OCI-M2 (cell line): Measurements from ENCODE around the gene SHD.
A peak's percentile ranks its signal among the peaks of the same experiment; 100 is the strongest.
"Not testable (repeated sequence)": the region's sequence is repeated elsewhere in the genome, so short reads cannot be mapped to it uniquely, and the experiment has no call there.

Experiments
- DNase-seq: peaks from one replicate; lab custom pipeline; 2025; ENCODE audit not compliant: unreplicated experiment; lab: John Stamatoyannopoulos, UW

SHD gene, protein sequence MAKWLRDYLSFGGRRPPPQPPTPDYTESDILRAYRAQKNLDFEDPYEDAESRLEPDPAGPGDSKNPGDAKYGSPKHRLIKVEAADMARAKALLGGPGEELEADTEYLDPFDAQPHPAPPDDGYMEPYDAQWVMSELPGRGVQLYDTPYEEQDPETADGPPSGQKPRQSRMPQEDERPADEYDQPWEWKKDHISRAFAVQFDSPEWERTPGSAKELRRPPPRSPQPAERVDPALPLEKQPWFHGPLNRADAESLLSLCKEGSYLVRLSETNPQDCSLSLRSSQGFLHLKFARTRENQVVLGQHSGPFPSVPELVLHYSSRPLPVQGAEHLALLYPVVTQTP

GRCh38 chr19:4278419-4279266, at the start of gene SHD:
SHD (plus strand) TSS chr19:4279266; CDS start chr19:4280064, 798 bp downstream.
- no peak for DNase-seq

- not testable (repeated sequence) for DNase-seq
These were observed 48.8 kb upstream of the SHD start for GRCh38 chr19:4230237-4230636.

DNA sequence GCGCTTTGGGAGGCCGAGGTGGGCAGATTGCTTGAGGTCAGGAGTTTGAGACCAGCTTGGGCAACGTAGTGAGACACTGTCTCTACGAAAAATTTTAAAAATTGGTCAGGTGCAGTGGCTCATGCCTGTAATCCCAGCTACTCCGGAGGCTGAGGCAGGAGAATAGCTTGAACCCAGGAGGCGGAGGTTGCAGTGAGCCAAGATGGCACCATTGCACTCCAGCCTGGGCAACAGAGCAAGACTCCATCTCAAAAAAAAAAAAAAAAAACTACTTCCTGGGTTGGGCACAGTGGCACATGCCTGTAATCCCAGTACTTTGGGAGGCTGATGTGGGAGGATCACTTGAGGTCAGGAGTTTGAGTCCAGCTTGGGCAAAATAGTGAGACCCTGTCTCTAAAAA, 47.5 kb upstream of the SHD start:
- DNase-seq: not testable (repeated sequence)

- not testable (repeated sequence) for DNase-seq
These were observed 46.9 kb upstream of the SHD start for GRCh38 chr19:4232139-4232538.

GRCh38 chr19:4232614-4233281, 46.3 kb upstream of the SHD start:
- DNase-seq: no peak

GRCh38 chr19:4233282-4233853, 45.7 kb upstream of the SHD start:
- DNase-seq: no peak

- DNase-seq: no peak
These were observed 44.8 kb upstream of the SHD start for GRCh38 chr19:4234142-4234861.

- no peak for DNase-seq
These were observed 44.2 kb upstream of the SHD start for GRCh38 chr19:4234862-4235201.

DNA sequence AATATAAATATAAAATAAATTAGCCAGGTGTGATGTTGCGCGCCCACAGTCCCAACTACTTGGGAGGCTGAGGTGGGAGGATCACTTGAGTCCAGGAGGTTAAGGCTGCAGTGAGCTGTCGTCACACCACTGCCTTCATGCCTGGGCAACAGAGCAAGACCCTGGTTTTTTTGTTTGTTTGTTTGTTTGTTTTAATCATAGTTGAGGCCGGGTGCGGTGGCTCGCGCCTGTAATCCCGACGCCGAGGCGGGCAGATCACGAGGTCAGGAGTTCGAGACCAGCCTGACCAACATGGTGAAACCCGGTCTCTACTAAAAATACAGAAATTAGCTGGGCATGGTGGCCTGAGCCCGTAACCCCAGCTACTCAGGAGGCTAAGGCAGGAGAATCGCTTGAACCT, 41.6 kb upstream of the SHD start:
- DNase-seq: not testable (repeated sequence)

DNA sequence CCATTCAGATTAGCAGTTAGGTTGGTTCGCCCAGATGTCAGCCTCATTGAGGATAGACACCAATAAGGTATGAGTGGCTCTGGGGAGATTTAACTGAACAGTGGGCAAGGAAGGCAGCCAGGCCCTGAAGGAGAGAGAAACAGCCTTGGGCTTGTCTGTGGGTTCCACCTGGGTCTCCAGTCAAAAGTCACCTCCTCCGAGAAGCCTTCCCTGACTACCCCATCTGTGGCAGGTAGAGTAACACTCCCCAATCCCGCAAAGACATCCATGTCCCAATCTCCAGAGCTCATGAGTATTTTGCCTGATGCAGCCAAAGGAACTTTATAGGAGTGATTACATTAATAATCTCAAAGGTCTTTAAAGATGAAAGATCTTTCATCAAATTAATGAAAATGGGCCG, 40.2 kb upstream of the SHD start:
- no peak for DNase-seq

- DNase-seq: no peak
These were observed 37.1 kb upstream of the SHD start for GRCh38 chr19:4241824-4242430.

DNA sequence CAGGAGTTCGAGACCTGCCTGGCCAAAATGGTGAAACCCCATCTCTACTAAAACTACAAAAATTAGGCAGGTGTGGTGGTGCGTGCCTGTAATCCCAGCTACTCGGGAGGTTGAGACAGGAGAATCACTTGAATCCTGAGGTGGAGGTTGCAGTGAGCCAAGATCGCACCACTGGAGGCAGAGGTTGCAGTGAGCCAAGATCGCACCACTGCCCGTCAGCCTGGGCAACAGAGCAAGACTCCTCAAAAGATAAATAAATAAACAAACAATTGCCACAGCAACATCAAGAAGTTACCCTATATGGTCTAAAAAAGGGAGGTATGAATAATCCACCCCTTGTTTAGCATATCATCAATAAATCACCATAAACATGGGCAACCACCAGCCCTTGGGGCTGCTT, 33.1 kb upstream of the SHD start:
- DNase-seq: not testable (repeated sequence)

DNA sequence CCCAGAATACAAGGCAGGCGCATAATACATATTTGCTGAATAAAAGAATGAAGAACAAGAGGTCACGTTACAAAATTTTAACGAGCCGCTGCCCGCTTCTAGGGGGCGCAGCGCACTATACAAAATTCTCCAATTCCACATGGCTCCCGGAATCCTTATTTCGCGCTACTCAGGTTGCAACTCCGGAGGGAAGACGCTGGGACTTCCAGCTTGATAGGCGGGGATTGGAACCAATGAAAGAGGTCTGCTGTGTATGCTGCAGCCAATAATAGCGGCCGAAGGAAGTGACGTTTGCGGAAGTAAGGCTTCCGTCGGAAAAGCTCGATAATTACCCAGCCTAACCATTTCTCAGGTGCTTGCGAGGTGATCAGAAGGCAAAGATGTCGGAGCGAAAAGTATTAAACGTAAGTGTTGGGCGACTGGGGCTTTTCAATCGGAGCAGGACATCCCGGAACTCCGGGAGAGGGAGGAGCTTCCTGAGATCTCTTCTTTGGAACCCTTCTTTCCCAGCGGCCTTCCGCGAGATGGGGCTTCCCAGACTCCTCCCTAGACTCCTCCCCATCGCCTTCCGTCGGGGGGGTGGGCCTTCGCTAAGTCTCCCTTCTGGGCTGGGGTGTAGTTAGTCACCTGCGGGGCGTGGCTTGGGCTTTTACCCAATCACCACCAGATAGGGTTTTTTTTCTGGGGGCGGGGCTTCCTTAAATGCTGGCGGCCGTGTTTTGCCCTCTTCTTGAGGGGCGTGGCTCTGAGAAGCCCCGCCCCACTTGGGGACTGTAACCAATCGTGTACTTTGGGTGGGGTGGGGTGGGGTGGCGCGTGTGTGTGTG, 32.1 kb upstream of the SHD start, which contains the start of gene YJU2:
Gene YJU2 (plus strand): TSS at position 314 of the 827 bp plus-strand sequence. CDS start 67 bp downstream, at position 381.
- peak; percentile 93 for DNase-seq

DNA sequence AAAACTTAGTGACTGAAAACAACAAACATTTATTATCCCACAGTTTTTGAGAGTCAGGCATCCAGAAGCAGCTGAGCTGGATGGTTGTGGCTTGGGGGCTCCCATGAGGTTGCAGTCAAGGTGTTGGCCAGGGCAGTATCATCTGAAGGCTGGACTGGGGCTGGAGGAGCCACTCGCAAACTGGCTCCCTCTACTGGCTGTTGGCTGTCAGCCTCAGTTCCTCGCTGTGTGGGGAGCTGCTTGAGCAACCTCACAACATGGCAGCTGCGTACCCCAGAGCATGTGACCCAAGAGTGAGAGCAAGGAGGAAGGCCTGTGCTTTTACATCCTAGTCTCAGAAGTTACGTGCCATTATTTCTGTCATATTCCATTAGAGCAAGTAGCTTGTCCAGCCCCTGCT, 22.5 kb upstream of the SHD start:
- no peak for DNase-seq

DNA sequence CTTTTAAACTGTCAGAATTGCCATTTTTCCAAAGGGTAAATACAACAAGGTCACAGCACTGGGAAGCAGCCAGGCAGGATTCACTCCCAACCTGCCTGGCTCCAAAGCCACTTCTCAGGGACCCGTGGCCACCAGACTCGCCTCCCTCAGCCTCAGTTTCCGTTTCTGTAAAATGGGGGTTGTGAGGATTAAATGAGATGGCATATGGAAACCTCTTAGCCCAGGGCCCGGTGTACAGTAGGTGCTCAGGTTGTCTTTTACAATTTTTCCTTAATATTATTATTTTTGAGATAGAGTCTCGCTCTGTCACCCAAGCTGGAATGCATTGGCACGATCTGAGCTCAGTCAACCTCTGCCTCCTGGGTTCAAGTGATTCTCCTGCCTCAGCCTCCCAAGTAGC, 22.0 kb upstream of the SHD start:
- DNase-seq: no peak

- DNase-seq: no peak
These were observed 20.9 kb upstream of the SHD start for GRCh38 chr19:4258181-4258580.

DNA sequence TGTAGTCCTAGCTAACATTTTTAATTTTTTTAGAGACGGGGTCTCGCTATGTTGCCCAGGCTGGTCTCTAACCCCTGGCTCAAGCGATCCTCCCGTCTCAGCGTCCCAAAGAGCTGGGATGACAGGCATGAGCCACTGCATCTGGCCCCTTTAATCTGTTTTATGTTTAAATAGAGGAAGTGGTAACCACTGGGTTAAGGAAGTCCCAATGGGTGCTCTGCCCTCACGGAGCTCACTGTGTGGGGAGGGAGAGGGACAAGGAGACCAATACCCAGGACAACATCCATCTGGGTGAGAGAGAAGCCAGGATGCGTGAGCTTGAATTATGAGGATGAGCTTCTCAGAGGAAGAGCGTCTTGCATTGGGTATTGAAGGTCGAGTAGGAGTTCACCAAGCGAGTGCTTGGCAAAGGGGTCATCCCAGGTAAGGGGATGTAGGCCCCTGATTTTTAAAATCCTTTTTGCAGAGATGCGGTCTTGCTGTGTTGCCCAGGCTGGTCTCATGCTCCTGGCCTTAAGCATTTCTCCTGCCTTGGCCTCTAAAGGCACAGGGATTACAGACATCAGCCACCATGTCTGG, 18.4 kb upstream of the SHD start:
- no peak for DNase-seq

GRCh38 chr19:4264812-4265211, 14.3 kb upstream of the SHD start:
- no peak for DNase-seq
